ENCODE measurements around the gene HSPA12A.

The HSPA12A gene

DNA sequence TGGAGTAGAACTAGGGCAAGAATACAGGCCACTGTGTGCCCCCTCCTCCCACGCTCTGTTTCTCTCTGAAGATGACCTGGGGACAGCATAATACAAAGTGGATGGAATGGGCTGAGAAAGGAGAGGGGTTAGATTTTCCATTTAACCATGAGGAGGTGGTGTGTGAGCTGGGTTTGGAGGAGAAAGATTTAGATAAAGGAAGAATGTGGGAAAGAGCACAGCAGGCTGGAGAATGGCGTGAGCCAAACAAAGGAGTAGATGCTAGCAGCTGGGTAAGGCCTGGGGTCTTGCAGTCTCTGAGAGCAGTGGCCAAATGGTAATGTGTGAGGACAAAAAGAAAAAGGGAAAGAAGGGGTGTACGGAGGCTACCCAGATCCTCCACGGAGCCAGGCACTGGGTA lies 113.0 kb downstream of the HSPA12A start:
- DNase-seq (ENCODE audit: low read depth): no peak

DNA sequence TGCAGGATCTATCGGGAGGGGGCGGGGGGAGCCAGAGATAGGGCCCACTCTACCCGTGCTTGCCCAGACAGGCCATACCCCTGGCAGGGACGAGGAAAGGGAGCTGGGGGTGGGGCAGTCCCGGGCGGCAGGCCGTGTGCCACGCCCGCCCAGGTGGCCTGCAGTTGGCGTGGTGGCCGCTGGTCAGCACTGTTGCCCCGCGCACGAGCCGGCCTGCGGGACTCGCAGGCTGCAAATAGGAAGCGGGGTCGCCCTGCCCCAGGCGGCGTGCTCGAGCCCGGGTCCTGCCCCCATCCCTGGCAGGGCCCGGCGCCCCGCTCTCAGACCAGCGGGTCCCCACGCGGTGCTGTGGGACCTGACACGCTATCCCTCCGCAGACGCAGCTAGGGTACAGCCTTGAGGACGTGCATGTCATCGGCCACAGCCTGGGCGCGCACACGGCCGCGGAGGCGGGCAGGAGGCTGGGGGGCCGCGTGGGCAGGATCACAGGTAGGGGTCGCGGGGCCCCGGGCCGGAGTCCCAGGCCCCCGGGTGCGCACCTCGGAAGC lies 114.9 kb downstream of the HSPA12A start:
- DNase-seq (ENCODE audit: low read depth): no peak

DNA sequence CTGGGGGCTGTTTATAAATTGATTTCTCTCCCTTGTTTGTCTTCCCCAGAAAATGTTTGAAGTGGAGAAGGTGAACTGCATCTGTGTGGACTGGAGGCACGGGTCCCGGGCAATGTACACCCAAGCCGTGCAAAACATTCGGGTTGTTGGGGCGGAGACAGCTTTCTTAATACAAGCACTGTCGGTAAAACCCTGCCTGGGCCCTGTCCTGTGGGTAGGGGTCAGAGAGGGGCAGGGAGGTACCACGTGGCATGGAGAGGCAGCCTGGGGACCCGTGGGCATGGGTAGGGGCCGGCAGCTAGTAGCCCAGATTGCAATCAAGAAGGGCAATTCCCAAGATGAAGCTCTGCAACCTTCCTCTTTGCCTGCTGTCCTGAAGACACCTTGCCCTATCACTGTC lies 115.6 kb downstream of the HSPA12A start:
- no peak for DNase-seq (ENCODE audit: low read depth)

GRCh38 chr10:116625845-116626244 lies 116.5 kb downstream of the HSPA12A start:
- no peak for DNase-seq (ENCODE audit: low read depth)

DNA sequence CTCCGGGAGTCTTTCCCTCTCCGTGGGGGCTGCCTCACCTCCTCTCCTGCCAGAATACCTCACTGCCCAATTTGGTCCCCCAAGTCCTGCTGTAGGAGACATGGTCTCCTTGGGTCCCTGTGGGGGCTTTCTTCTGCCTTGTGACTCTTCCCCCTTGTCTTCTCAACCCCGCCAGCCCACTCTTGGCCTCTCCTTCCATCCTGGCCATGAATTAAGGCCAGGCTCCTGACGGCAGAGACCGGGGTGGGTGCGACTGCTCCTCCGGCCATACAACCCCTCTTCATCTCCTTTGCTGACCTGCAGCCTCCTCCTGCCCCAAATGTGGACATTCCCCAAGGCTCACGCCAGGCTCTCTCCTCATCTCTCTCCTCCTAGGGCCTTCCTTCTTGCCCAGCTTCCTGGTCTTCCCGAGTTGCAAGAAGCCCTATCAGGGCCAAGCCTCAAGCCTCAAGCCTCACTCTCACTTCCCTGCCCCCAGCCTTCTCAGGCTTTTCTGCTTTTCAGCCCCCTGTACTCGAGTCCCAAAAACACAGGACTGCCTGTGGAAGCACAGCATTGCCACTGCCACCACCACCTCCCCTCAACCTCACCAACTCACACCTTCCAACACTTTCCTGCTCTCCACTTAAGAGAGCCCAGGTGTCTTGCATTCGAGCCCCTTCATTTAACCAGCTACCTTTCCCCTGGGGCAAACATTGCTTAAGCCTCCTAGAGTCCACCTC lies 120.3 kb downstream of the HSPA12A start:
- DNase-seq (ENCODE audit: low read depth): no peak

- DNase-seq (ENCODE audit: low read depth): no peak
Observed at GRCh38 chr10:116621476-116621875, 120.9 kb downstream of the HSPA12A start.
